Fibroblast of villous mesenchyme (primary cell): Measurements from ENCODE around the gene VAV3. TPM values are rescaled to one million over a fixed set of nuclear protein-coding genes. Genes with fewer than 3 reads are reported as not detected.

Experiments
- DNase-seq: peaks from one replicate; pipeline ENCODE4 v3.0.0-alpha.2; 2010; ENCODE audit warnings: low read depth
- H3K4me3 ChIP-seq: 2 replicates; pipeline ENCODE4 v1.5.1; 2011; ENCODE audit warnings: low read depth, mild to moderate bottlenecking, low read length
- CTCF ChIP-seq: IDR thresholded peaks from 2 replicates; pipeline ENCODE4 v1.5.1; 2012; ENCODE audit warnings: low read depth, mild to moderate bottlenecking, low read length; ENCODE audit not compliant: insufficient read depth
- total RNA-seq: library from RNA; depleted of rRNA; stranded (reverse); fragments of >200 nt; gene quantifications from 2 replicates; pipeline ENCODE4 v1.2.3, GENCODE V29; 2012

The VAV3 gene
- total RNA-seq, 1 donor, result 0.43 TPM

DNA sequence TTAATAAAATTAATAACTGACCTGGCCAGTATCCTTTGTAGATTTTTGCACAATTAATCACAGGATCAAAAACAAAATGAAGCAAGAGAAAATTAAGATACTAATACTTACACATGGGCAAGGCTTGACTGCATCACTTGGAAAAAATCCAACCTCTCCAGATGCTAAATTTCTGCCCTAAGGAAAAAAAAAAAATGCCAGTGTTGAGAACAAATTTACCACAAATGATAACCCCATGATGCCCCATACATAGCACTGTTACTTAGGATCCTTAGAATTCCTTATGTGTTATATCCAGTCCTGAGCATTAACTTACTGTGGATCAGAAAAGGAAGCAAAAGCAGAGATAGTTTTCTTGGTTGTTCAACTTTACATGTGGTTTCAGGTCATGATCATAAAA is 347.5 kb downstream of the VAV3 start:
- DNase-seq, result no peak
- TF ChIP-seq CTCF, result no peak
- no peak overlapping the region for H3K4me3 ChIP-seq

DNA sequence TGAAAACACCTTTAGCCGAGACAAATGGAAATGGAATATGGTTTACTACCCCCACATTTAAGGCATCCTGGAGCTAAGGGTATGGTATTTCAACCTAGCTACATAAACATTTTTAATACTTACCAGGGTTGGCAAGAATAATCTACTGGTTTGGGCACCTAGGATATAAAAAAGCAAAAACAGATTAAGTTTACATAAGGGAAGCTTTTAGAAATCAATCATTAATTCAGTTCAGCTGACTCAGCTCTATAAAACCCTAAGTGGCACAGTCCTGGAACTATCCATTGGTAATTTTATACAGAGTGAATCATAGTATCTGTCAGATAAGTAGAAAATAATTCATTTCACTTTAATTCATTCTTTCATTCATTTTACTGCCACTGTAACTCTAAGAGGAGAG is 355.2 kb downstream of the VAV3 start:
- DNase-seq, result no peak
- no peak for TF ChIP-seq CTCF
- H3K4me3 ChIP-seq, result no peak overlapping the region

- no peak for TF ChIP-seq CTCF
- DNase-seq, result no peak
- no peak overlapping the region for H3K4me3 ChIP-seq
Measured at GRCh38 chr1:107604825-107605224, 360.2 kb downstream of the VAV3 start.

- TF ChIP-seq CTCF, result no peak
- H3K4me3 ChIP-seq, result no peak overlapping the region
- DNase-seq, result no peak
Measured at GRCh38 chr1:107600607-107601160, 364.3 kb downstream of the VAV3 start.

DNA sequence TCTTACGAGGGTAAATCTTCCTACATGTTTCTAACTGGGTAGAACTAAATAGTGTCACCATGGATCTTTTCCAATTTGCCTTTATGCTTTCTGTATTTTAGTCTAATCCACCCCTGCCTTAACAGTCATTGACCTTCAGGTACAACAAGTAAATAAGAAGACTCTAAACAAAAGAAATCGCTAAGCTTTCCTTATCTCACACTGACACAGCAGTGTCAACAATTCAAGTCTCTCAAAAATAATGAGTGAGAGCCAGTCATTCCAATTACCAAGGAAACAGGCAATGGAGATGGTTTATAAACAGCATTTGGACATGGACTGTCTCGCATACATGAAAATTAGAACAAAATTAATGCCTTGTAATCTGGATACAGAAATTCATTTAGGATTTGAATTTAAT is 365.8 kb downstream of the VAV3 start:
- no peak for DNase-seq
- no peak for TF ChIP-seq CTCF
- no peak overlapping the region for H3K4me3 ChIP-seq

DNA sequence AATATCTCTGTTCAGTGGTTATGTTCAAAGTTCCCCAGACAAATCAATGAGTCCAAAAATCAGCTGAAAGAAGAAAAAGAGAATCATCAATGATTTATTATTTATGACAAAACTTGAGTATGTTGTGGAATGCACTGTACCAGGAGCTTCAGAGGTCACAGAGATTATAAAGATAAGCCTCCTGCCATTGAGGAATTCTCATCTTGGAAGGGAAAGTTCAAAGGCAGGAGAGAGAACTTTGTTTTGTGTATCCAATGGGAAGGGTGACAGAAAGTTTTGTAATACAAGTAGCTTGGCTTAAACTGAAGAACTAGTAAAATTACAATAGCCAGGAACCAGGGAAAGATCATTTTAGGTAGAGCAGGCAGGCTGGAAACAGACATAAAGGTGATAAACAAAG is 367.7 kb downstream of the VAV3 start:
- TF ChIP-seq CTCF, result no peak
- no peak for DNase-seq
- no peak overlapping the region for H3K4me3 ChIP-seq

GRCh38 chr1:107594536-107594935 is 370.4 kb downstream of the VAV3 start:
- no peak for TF ChIP-seq CTCF
- no peak overlapping the region for H3K4me3 ChIP-seq
- peak; percentile 37 for DNase-seq
